Endothelial cell of umbilical vein (primary cell): ENCODE measurements around the gene PDZD4. TPM values are rescaled to one million over a fixed set of nuclear protein-coding genes. Genes with fewer than 3 reads are reported as not detected.

ENCODE experiments used
- BruUV-seq: library from RNA; stranded (reverse); fragments of 400-500 nt; replicated peaks from 2 replicates; lab custom pipeline; 2021; lab: Mats Ljungman, UMichigan
- CTCF ChIA-PET: fragments of 300-600, 350-600 bp; sonication (Branson Sonifier 250); formaldehyde crosslinking; loops from one replicate; lab custom pipeline; 2021; ENCODE audit warnings: antibody characterized with exemption, inconsistent platforms; lab: Charles Lee
- POLR2A ChIA-PET: fragments of 300-600, 350-600 bp; sonication (Branson Sonifier 250); formaldehyde crosslinking; loops from one replicate; lab custom pipeline; 2021; ENCODE audit warnings: antibody characterized with exemption, inconsistent platforms; lab: Charles Lee
- DNase-seq: peaks from one replicate; pipeline ENCODE4 v3.0.0-alpha.2; 2011; ENCODE audit warnings: low read depth, low spot score
- FAIRE-seq: peaks from 2 replicates; lab custom pipeline; 2011; peaks lifted over from hg19 to GRCh38; lab: Jason Lieb, UNC
- H2AFZ ChIP-seq: 2 replicates; pipeline ENCODE4 v1.6.0; 2012; ENCODE audit warnings: low read depth, low read length, control low read depth, inconsistent platforms
- H3K27ac ChIP-seq: 2 replicates; pipeline ENCODE4 v1.5.1; 2011; ENCODE audit warnings: low read depth, mild to moderate bottlenecking, control low read depth, low read length, moderate library complexity; ENCODE audit not compliant: insufficient read depth
- H3K27me3 ChIP-seq, 2 experiments: 2 replicates each; pipeline versions ENCODE4 v1.6.0 to v1.6.1; 2011; ENCODE audit warnings: low read length in 2 of 2, mixed read lengths in 1 of 2; ENCODE audit not compliant: control insufficient read depth in 2 of 2, insufficient read depth in 2 of 2
- H3K36me3 ChIP-seq, 2 experiments: 2 replicates in 1 of 2; 3 replicates in 1 of 2; pipeline ENCODE4 v1.5.1; 2011; ENCODE audit warnings: low read length in 2 of 2, mild to moderate bottlenecking in 1 of 2, moderate library complexity in 1 of 2; ENCODE audit not compliant: control insufficient read depth in 2 of 2, insufficient read depth in 2 of 2; ENCODE audit errors: extremely low read depth in 1 of 2
- H3K4me1 ChIP-seq: 3 replicates; pipeline ENCODE4 v1.5.1; 2011; ENCODE audit warnings: mild to moderate bottlenecking, low read length; ENCODE audit not compliant: control insufficient read depth, insufficient read depth; ENCODE audit errors: extremely low read depth
- H3K4me2 ChIP-seq: 2 replicates; pipeline ENCODE4 v1.6.1; 2011; ENCODE audit warnings: low read length, control low read depth, mixed read lengths; ENCODE audit not compliant: insufficient read depth
- H3K4me3 ChIP-seq, 3 experiments: fragments of 200-600 bp in 1 of 3; sonication (generic), shearing (Covaris generic) in 1 of 3; replicated peaks in 1 of 3; 2 replicates each; pipeline ENCODE4 v1.5.1; 2011 to 2016; ENCODE audit warnings: control low read depth in 3 of 3, low read length in 3 of 3, mild to moderate bottlenecking in 2 of 3, inconsistent platforms in 1 of 3, low read depth in 1 of 3, moderate library complexity in 1 of 3; ENCODE audit not compliant: insufficient read depth in 1 of 3
- H3K79me2 ChIP-seq: 2 replicates; pipeline ENCODE4 v1.6.0; 2012; ENCODE audit warnings: low read length, inconsistent platforms; ENCODE audit not compliant: control insufficient read depth, insufficient read depth
- H3K9ac ChIP-seq: replicated peaks from 2 replicates; pipeline ENCODE3; 2011; ENCODE audit warnings: low read length, control low read depth; ENCODE audit not compliant: insufficient read depth; ENCODE audit errors: extremely low read depth
- H3K9me1 ChIP-seq: replicated peaks from 3 replicates; pipeline ENCODE4 v1.6.0; 2011; ENCODE audit warnings: mild to moderate bottlenecking, low read length; ENCODE audit not compliant: control insufficient read depth, insufficient read depth; ENCODE audit errors: extremely low read depth
- H3K9me3 ChIP-seq: replicated peaks from 2 replicates; pipeline ENCODE4 v1.5.1; 2012; ENCODE audit warnings: low read length, inconsistent platforms; ENCODE audit not compliant: control insufficient read depth, insufficient read depth
- H4K20me1 ChIP-seq: replicated peaks from 2 replicates; pipeline ENCODE3; 2011; ENCODE audit warnings: mild to moderate bottlenecking, low read length; ENCODE audit not compliant: control insufficient read depth, insufficient read depth; ENCODE audit errors: extremely low read depth
- EZH2 ChIP-seq: IDR thresholded peaks from 2 replicates; pipeline ENCODE4 v1.6.1; 2012; ENCODE audit warnings: borderline replicate concordance, low read depth, mild to moderate bottlenecking, moderate library complexity, low read length, inconsistent platforms; ENCODE audit not compliant: severe bottlenecking
- FOS ChIP-seq: IDR thresholded peaks from 2 replicates; pipeline ENCODE4 v1.6.1; 2011; ENCODE audit warnings: mild to moderate bottlenecking, low read length, moderate library complexity, borderline replicate concordance; ENCODE audit not compliant: insufficient read depth
- GATA2 ChIP-seq: IDR thresholded peaks from 2 replicates; pipeline ENCODE4 v1.7.0; 2011; ENCODE audit warnings: low read depth, mild to moderate bottlenecking, moderate library complexity, mixed read lengths, low read length; ENCODE audit not compliant: insufficient read length, insufficient read depth
- JUN ChIP-seq: IDR thresholded peaks from 2 replicates; pipeline ENCODE4 v1.6.1; 2011; ENCODE audit warnings: borderline replicate concordance, low read depth; ENCODE audit not compliant: insufficient read length, insufficient read depth
- MYC ChIP-seq: IDR thresholded peaks from one replicate; pipeline ENCODE4 v1.6.1; 2011; ENCODE audit warnings: mild to moderate bottlenecking, low read depth, low read length
- POLR2A ChIP-seq: IDR thresholded peaks from 2 replicates; pipeline ENCODE4 v1.6.1; 2012; ENCODE audit warnings: low read depth, mild to moderate bottlenecking, control low read depth, low read length
- POLR2AphosphoS5 ChIP-seq: IDR thresholded peaks from 2 replicates; pipeline ENCODE4 v1.6.1; 2012; ENCODE audit warnings: low read depth, mild to moderate bottlenecking, control low read depth, low read length, moderate library complexity; ENCODE audit not compliant: insufficient read depth
- dilution Hi-C: fragments of 300-500 bp; cut with MboI; formaldehyde crosslinking; loops from one replicate; pipeline ENCODE4 v1.15.0; 2019; ENCODE audit warnings: low sequenced_read_pairs; ENCODE audit not compliant: extremely low pct_ligation_motif_present
- intact Hi-C: fragments of 100-400 bp; cut with micrococcal nuclease; formaldehyde crosslinking; loops from one replicate; pipeline ENCODE4 v1.10.0; 2022
- polyA plus RNA-seq, 4 experiments: library from polyadenylated mRNA; depleted of rRNA in 3 of 4; stranded (reverse) in 3 of 4; unstranded in 1 of 4; fragments of >200 nt; gene quantifications; 2 replicates each; pipeline versions ENCODE4 v1.2.1 to v1.2.3, GENCODE V29; 2011 to 2012; ENCODE audit warnings: missing spikeins in 1 of 4
- total RNA-seq: library from RNA; stranded (reverse); gene quantifications from 2 replicates; pipeline ENCODE4 v1.2.3, GENCODE V29; 2021
- TF ChIP-seq, protein P1 (sequence below), 2 donors: IDR thresholded peaks; 1 replicate in 1 of 2; 2 replicates in 1 of 2; pipeline ENCODE4 v1.5.1; 2011; ENCODE audit warnings: low read length in 2 of 2, mild to moderate bottlenecking in 2 of 2, moderate library complexity in 2 of 2, control low read depth in 1 of 2, inconsistent platforms in 1 of 2, low read depth in 1 of 2; ENCODE audit not compliant: insufficient read depth in 1 of 2; ENCODE audit errors: extremely low read depth in 1 of 2
- TF ChIP-seq, protein P2 (sequence below): IDR thresholded peaks from 2 replicates; pipeline ENCODE4 v1.6.1; 2011; ENCODE audit not compliant: insufficient read depth, insufficient read length

Gene PDZD4
- total and polyA plus RNA-seq, 2 donors (not counting 3 experiments of a cell fraction or from before 2014, with no cell fraction given), result 0.07 to 0.09 TPM

DNA sequence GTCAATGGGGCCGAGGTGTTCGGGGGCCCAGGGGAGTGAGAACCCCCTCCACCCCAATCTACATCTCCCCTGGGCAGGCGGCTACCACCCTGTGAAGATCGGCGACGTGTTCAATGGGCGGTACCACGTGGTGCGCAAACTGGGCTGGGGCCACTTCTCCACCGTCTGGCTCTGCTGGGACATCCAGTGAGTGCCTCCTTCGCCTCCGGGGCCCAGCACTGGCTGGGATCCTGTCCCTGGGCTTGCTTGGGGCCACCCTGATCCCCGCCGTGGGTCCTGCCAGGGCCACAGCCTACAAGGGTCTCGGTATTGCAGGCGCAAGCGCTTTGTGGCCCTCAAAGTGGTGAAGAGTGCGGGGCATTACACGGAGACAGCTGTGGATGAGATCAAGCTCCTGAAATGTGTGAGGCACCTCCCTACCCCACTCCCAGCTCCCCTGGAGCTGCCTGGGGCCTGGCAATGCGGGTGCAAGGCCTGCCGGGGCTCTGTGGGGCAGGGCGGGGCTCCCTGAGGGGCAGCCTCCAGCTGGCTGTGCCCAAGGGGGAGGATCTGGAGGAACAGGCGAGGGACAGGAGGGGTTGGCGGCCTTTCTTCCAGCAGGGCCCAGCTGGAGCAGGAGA lies 48.8 kb downstream of the PDZD4 start:
- Histone ChIP-seq H2AFZ (no peak overlapping the region), H3K27me3 (no peaks in the 10 kb centered on the region), H3K27ac (no peak overlapping the region), H3K4me1 (no peaks in the 10 kb centered on the region), H3K9me3 (no peaks in the 10 kb centered on the region), H3K9ac (no peak overlapping the region), H3K79me2 (no peaks in the 10 kb centered on the region), H3K9me1 (no peaks in the 10 kb centered on the region), H3K4me3 (no peak overlapping the region), H3K4me2 (no peak overlapping the region), H3K36me3 (peaks cover 0 to 6% of the 10 kb centered on the region in 2 experiments), H4K20me1 (no peaks in the 10 kb centered on the region)
- dilution Hi-C loops (no loop called here), intact Hi-C loops (no loop called here)
- BruUV-seq, result no TSS peak
- FAIRE-seq (no peak), DNase-seq (no peak)
- CTCF ChIA-PET, result interaction anchor here (1.0 to 1.2 kb wide), 2 partner anchors 10 to 166 kb away, joined by 3 read pairs; no protein-coding TSS in a partner anchor
- POLR2A ChIA-PET, result no interaction called here
- TF ChIP-seq POLR2A (no peak), MYC (no peak), EZH2 (no peak), POLR2AphosphoS5 (no peak), GATA2 (no peak), JUN (no peak), FOS (no peak)
- TF ChIP-seq, protein P1, sequence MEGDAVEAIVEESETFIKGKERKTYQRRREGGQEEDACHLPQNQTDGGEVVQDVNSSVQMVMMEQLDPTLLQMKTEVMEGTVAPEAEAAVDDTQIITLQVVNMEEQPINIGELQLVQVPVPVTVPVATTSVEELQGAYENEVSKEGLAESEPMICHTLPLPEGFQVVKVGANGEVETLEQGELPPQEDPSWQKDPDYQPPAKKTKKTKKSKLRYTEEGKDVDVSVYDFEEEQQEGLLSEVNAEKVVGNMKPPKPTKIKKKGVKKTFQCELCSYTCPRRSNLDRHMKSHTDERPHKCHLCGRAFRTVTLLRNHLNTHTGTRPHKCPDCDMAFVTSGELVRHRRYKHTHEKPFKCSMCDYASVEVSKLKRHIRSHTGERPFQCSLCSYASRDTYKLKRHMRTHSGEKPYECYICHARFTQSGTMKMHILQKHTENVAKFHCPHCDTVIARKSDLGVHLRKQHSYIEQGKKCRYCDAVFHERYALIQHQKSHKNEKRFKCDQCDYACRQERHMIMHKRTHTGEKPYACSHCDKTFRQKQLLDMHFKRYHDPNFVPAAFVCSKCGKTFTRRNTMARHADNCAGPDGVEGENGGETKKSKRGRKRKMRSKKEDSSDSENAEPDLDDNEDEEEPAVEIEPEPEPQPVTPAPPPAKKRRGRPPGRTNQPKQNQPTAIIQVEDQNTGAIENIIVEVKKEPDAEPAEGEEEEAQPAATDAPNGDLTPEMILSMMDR (IDR thresholded peaks at IDR 0.05; ENCODE audit: extremely low read depth in 1 of 2, insufficient read depth in 1 of 2, low read depth in 1 of 2, low read length in 2 of 2), result no peak
- TF ChIP-seq, protein P2, sequence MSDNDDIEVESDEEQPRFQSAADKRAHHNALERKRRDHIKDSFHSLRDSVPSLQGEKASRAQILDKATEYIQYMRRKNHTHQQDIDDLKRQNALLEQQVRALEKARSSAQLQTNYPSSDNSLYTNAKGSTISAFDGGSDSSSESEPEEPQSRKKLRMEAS, result no peak
